ENCODE results near the gene C1QA.
"Not testable (repeated sequence)": the region's sequence is repeated elsewhere in the genome, so short reads cannot be mapped to it uniquely, and the experiment has no call there.

The C1QA gene

GRCh38 chr1:22676151-22676550 lies 39.7 kb downstream of the C1QA start:
- DNase-seq: not testable (repeated sequence)

- no peak for DNase-seq
Observed at GRCh38 chr1:22676916-22677583, 40.6 kb downstream of the C1QA start.

- DNase-seq: no peak
Observed at GRCh38 chr1:22677931-22678896, 41.8 kb downstream of the C1QA start.

GRCh38 chr1:22680726-22681125 lies 44.3 kb downstream of the C1QA start:
- no peak for DNase-seq

GRCh38 chr1:22681556-22682276 lies 45.3 kb downstream of the C1QA start:
- no peak for DNase-seq

GRCh38 chr1:22683547-22683946 lies 47.1 kb downstream of the C1QA start:
- DNase-seq: no peak

- DNase-seq: no peak
Observed at GRCh38 chr1:22685591-22686059, 49.2 kb downstream of the C1QA start.

GRCh38 chr1:22687191-22687590 lies 50.8 kb downstream of the C1QA start:
- DNase-seq: no peak

GRCh38 chr1:22688466-22688865 lies 52.0 kb downstream of the C1QA start:
- DNase-seq: no peak

All from bone marrow (tissue), 2 donors.